HG03575 (cell line): ENCODE measurements around the gene LRCOL1.

Experiments
- ATAC-seq: cut with Tn5 transposase; IDR thresholded peaks from one replicate; pipeline ENCODE4 v1.9.1; 2021; ENCODE audit not compliant: unreplicated experiment, insufficient number of reproducible peaks, low FRiP score; ENCODE audit errors: extremely low read depth

The LRCOL1 gene

GRCh38 chr12:132620899-132621656 lies 10.7 kb upstream of the LRCOL1 start:
- no peak for ATAC-seq

DNA sequence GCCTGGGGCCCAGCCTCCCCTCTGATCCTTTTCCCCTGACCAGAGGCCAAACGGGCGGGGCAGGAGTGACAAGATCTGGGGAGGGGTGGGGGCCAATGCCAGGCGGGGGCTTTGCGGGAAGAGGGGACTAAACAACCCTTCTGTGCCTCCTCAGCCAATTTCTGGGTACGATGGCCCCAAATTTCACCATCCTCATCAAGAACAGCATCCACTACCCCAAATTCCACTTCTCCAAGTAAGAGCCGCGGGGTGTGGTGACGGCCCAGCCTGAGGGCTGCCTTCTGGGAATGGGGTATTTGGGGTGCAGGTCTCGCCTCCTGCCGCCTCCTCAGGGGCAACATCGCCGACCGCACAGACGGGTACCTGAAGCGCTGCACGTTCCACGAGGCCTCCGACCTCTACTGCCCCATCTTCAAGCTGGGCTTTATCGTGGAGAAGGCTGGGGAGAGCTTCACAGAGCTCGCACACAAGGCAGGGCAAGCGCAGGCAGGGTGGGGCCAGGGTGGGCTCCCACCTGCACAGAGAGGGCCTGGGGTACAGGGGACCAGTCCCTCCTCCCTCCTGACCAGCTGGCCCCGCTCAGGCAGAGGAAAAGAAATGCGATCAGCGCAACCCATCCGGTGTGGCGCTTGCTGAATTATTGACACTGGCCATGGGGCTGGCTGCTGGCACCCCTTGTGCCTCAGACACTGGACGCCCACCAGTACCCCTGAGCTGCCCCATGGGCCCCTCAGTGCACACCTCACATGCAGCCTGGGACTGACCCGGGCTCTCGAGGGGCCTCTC lies 9.9 kb upstream of the LRCOL1 start:
- no peak for ATAC-seq

DNA sequence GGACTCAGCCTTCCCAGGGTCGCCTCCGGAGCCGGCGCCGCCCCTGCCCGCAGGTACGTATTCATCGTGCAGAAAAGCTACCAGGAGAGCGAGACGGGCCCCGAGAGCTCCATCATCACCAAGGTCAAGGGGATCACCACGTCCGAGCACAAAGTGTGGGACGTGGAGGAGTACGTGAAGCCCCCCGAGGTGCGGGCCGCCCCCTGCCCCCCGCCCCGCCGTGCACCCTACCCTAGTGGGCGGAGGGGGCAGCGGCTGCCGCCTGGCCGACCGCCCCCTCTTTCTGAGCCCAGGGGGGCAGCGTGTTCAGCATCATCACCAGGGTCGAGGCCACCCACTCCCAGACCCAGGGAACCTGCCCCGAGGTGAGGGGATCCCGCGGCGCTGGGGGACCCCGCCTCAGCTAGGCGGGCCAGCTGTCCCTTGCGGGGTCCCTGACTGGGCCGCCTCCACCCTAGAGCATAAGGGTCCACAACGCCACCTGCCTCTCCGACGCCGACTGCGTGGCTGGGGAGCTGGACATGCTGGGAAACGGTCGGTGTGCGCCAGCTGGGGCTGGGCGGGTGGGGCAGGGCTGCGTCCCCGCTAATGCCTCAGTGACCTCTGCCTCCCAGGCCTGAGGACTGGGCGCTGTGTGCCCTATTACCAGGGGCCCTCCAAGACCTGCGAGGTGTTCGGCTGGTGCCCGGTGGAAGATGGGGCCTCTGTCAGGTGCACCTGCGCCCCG lies 9.2 kb upstream of the LRCOL1 start:
- no peak for ATAC-seq

GRCh38 chr12:132619071-132619385 lies 8.6 kb upstream of the LRCOL1 start:
- no peak for ATAC-seq

GRCh38 chr12:132618683-132619043 lies 8.3 kb upstream of the LRCOL1 start, which contains the start of gene P2RX2:
P2RX2 (plus strand) TSS chr12:132618776; CDS start chr12:132618817, 41 bp downstream.
- ATAC-seq: no peak

- no peak for ATAC-seq
Observed at GRCh38 chr12:132617822-132618682, 7.7 kb upstream of the LRCOL1 start.

DNA sequence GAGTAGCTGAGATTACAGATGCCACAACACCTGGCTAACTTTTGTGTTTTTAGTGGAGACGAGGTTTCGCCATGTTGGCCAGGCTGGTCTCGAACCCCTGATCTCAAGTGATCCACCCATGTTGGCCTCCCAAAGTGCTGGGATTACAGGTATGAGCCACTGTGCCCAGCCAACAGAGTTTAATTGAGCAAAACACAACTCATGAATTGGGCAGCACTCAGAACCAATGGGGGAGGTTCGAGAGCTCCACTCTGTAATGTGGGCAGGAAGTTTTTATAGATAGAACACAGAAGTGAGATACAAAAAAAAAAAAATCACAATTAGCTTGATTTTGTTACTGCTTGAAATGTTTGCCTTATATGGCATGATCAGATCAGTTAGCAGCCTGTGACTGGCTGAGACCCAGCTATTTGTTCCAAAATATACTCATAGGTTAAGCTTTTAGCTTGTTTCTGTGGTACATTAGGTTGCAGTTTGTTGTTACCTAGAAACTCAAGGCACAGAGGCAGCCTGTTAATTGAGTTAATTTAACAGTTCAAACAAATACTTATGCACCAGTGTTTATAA lies 6.8 kb upstream of the LRCOL1 start:
- ATAC-seq: no peak

DNA sequence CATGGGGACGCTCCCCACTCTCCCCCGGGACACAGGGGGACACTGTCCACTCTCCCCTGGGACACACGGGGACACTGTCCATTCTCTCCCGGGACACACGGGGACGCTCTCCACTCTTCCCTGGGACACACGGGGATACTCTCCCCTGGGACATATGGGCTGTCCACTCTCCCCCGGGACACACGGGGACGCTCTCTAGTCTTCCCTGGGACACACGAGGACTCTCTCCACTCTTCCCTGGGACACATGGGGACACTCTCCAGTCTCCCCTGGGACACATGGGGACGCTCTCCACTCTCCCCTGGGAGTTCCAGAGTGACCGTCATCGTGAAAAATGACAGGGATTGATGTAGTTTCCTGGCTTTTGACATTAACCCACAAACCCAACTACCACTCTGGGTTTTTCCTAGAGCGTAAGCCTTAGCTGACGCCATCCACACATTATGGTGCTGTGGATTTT lies 5.2 kb upstream of the LRCOL1 start:
- ATAC-seq: no peak

DNA sequence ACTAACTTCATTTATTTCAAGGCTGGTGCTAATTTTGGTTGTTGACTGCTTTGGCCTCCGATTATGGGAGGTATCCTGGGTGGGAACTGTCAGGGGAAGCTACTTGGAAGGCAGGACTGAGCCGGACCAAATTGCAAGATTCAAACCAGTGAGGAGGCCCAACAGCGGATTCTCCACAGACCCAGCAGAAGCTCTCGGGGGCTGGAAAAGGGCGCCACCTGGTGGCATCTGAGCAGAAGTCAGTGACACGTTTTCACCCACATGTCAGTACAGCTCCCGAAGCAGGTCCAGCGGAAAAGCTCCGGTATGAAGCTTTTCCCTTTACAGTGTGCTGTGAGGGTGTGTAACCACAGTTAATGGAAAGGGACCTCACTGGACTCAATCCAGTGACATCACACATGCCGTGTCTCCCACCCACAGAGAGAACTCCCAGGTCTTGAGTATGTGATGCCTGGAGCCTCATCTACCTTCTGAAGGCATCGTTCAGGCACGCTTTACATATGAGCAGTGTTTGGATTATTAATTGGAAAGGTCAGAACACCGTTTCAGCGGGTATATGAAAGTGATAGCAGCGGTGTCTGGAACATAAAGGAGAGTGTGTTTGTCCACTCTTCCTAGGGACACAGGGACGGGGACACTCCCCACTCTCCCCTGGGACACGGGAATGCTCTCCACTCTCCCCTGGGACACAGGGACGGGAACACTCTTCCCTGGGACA lies 4.6 kb upstream of the LRCOL1 start:
- ATAC-seq: no peak

- no peak for ATAC-seq
Observed at GRCh38 chr12:132614029-132614428, 3.6 kb upstream of the LRCOL1 start.

DNA sequence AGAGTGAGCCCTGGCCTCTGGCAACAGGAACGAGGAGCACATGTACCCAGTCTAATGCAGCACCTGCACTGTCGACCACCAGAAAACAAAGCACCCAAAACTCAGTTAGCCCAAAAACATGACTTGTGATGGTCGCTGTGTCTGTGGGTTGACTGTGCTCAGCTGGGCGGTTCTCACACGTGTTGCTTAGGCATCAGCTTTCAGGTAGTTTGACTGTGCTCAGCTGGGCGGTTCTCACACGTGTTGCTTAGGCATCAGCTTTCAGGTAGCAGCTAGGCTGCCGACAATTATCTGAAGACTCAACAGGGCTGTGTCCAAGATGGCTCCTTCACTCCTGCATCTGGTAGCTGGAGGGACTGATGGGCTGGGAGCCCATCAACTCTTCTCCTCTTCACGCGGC lies 1.2 kb upstream of the LRCOL1 start:
- ATAC-seq: no peak

GRCh38 chr12:132610866-132611602 lies 652 bp upstream of the LRCOL1 start:
- no peak for ATAC-seq

DNA sequence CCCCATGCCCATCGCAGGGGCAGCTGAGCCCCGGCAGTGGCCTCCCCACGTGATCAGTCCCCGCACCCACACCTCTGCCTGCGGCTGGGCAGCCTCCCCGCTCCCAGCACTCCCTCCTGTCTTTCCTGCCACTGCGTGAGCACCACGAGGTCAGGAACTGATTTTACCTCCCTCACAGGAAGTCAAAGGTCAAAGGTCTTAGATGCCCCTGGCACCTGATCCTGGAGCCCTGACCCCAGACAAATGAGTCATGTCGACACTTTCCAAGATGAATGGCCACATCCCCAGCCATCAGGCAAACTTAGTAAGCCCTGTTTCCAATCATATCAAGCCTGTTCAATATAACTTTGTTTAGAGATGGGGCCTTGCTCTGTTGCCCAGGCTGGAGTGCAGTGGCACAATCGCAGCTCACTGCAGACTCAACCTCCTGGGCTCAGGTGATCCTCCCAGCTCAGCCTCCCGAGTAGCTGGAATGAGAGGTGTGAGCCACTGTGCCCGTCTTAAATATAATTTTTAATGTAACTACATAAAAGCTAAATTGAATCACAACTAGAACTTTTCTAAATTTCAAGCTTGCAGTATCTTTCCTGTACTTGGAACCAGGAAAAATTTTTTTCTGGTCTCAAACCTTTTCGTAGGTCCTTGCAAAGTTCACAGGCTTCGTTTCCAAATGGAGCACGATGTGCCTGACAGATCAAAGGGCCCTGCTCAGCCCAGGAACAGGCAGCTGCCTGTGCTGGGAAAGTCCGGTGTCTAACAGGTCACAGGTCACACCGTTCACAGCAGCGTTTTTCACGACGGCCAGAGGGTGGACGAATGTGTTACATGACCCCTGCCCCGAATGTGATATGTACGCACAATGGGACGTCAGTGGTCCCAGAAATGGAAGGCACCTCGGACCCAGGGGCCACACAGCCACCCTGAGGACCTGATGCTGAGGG lies 1.9 kb downstream of the LRCOL1 start:
- ATAC-seq: no peak

GRCh38 chr12:132606927-132607326 lies 3.5 kb downstream of the LRCOL1 start:
- no peak for ATAC-seq

GRCh38 chr12:132606466-132606865 lies 3.9 kb downstream of the LRCOL1 start:
- ATAC-seq: no peak

- no peak for ATAC-seq
Observed at GRCh38 chr12:132605892-132606291, 4.5 kb downstream of the LRCOL1 start.
